ENCODE results near the gene SMAP2.

DNA sequence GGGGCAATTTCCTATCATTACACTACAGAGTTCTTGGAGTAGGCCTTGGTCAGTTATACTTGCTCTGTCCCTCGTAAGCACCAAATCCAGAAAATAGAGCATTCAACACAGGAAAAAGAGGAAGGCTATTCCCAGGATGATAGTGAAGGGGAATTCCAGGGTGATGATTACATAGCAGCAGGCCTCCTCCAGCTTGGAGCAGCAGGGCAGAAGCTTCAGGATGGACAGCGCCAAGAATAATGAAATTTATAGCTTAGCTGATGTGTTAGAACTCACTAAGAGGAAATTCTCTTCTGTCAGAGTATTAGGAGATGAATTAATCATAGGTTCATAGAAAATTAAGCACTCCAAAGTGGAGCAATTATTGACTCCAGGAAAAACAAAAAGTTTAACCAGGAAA, 10.8 kb upstream of the SMAP2 start:
- no peak for TF ChIP-seq CTCF (optimal IDR thresholded peaks at IDR 0.05 in 1 of 3, IDR thresholded peaks at IDR 0.05 in 1 of 3, conservative IDR thresholded peaks at IDR 0.05 in 1 of 3; ENCODE audit: extremely low read depth in 1 of 3, insufficient read depth in 2 of 3, low read length in 3 of 3)
- TF ChIP-seq EZH2 (IDR thresholded peaks at IDR 0.05; ENCODE audit: low read length), result no peak

All from keratinocyte (primary cell).